GM18499 (cell line): ENCODE results near the gene GANC.

Experiments
- ATAC-seq: cut with Tn5 transposase; IDR thresholded peaks from one replicate; pipeline ENCODE4 v1.9.1; 2021; ENCODE audit warnings: moderate number of reproducible peaks; ENCODE audit not compliant: insufficient read depth, unreplicated experiment

Gene GANC

DNA sequence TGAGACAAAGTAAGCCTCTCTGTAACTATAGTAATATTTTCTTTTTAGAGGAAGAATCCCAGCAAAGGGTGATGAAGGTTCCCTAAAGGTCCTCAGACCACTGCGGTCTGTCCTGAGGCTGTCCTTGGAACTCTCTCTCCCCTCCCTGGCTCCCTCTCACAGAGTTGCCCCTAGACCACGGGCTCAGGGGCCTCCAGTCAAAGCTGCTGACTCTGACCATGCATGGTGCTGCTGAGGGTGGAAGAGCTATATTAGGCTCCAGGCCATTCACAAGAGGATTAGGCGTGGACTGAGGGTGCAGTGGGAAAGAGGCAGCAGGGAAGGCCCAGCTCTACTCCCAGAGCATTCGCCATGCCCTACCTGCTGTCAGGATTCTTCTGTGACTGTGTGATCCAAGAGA lies 100.9 kb downstream of the GANC start:
- no peak for ATAC-seq

DNA sequence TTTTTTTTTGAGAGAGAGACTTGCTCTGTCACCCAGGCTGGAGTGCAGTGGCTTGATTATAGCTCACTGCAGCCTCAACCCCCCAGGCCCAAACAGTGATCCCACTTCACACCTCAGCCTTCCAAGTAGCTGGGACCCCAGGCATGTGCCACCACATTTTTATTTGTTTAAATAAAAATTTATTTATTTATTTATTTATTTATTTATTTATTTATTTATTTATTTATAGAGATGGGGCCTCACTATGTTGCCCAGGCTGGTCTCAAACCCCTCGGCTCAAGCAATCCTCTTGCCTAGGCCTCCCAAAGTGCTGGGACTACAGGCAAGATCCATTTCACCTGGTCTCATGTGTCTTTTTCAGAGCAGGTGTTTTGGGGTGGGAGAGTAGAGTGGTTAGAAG lies 101.8 kb downstream of the GANC start:
- no peak for ATAC-seq

DNA sequence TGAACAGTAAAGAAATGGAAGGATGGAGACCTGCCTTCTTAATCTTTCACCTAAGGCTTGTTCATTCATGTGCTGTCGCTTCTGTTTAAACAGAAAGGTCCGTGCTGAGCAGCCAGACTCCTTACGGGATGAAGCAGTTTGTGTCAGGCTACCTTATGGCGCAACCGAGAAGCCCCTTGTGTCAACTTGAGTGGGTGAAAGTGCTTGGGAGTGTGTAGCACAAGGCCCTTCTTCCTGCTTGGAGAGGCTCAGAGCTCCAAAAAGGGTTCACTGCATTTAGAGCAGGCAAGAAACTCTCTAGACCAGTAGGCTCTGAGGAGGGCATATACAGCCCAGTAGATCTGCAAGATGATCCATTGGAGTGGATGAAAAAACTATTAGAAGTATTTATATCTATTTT lies 102.3 kb downstream of the GANC start:
- no peak for ATAC-seq

DNA sequence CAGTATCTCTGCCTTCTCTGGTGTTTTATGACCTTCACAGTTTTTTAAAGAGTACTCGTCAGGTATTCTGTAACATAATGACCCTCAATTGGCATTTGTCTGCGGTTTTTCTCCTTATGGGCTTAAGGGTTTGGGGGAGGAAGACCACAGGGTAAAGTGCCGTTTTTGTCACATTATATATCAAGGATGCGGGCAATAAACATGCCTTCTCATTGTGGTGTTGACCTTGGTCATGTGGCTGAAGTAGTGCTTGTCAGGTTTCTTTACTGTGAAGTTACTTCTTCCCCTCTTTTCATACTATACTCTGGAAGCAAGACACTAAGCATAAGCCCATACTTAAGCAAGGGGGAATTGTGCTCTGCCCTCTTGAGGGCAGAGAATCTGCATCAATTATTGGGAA lies 102.9 kb downstream of the GANC start:
- ATAC-seq = no peak

DNA sequence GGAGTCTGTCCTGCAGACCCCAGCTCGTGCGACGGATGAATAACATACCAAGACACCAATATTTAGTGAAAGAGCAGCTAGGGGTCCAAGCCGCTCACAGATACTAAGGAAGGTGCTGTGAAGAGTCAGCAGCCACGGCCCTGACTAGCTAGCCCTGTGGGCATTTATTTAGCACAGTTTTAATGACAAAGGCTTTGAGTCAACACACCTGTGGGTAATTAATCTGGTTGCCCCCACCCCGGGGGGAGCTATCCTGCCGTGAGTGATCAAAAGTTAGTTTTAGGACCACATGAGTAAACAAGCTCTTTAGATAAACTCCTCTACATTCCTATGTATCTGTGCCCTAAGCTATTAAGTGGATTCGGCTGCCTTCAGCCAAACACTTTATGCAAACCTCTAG lies 105.0 kb downstream of the GANC start:
- ATAC-seq = no peak

DNA sequence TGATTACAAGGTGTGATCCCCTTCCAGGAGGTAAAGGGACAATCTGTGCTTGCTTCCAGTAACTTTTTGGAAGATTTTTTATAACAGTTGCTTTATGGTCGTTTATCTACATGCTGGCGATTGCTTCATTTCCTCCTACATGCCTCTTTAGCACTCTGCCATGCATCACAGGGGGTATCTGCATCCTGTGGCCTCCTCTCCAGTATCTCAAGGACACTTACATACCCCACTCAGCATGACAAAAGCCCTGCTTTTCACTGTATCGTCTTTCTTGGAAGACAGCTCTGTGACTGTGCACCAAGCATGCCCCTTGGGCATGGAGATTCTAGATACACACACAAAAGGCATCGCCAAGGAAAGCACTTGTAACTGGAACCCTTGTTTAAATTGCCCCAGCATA lies 111.6 kb downstream of the GANC start:
- ATAC-seq = no peak

DNA sequence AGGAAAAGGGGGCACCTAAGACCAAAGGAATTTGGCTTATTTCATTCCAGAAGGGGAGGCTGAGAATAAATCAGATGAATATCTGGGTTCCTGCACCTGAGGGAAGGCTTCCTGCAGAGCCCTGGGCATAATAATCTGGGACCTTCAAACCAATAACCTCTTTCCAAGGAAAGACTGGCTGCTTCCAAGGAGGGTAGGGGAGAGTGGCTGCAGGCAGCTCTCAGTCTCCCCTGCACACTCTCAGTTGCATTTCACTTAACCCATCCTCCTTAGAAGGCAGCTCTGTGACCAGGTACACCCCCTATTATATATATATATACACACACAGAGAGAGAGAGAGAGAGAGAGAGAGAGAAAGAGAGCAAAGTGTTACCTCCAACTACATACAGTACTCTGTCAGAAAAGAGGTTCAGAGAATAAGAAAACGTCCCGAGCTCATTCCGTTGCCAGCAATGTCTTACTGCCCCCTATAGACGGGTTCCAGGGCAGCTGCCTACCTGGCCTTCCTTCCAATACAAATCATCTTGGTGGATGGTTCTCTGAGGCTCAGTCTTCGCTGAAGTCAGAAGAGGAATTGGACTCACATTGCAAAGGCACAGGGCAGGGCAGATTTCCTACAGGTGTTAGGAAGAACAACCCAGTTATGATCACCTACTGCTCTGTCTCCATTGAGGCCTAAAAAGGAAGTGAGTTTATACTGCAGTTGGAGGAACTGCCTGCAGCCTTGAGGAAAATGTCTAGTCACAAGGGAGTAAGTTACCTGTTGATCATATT lies 112.4 kb downstream of the GANC start:
- ATAC-seq = no peak

DNA sequence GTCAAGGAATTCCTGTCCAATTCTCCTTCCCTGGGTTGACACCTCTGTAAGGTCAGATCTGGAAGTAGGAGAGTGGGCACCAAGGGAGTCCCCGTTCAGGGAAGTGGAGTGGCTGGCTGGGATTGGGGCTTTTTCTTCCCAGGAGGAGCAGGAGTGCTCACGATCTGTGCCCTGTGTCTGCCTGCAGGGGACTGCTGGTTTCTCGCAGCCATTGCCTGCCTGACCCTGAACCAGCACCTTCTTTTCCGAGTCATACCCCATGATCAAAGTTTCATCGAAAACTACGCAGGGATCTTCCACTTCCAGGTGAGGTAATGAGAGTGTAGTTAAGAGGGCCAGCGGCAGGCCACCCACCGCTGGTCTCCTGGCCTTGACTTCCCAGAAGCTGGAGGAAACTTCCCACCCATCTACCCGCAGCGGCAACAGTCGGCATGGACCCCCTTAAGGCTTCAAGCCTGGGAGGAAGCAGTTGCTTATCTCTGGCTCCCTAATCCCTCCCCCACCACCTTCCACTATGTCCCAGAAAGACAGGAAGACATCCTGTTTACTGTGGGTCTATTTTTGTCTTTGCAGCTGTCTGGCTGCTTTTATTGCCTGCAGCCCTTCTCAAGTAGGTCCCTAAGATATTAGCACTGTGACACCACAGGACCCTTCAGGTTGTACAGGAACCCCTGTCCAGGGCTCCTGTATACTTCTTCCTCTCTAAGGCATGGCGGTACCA lies 113.1 kb downstream of the GANC start:
- no peak for ATAC-seq

DNA sequence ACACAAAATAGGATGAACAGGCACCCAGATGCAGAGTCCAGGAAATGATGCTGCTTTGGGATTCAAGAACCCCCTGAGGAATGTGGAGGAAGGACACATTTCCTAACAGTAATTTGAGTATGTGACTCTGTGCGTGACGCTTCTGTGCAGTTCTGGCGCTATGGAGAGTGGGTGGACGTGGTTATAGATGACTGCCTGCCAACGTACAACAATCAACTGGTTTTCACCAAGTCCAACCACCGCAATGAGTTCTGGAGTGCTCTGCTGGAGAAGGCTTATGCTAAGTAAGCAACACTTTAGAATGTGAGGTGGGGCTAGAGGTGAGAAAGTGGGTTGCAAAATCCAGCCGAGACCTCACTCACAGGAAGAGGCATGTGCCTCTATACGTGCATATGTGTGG lies 114.6 kb downstream of the GANC start:
- ATAC-seq = no peak

DNA sequence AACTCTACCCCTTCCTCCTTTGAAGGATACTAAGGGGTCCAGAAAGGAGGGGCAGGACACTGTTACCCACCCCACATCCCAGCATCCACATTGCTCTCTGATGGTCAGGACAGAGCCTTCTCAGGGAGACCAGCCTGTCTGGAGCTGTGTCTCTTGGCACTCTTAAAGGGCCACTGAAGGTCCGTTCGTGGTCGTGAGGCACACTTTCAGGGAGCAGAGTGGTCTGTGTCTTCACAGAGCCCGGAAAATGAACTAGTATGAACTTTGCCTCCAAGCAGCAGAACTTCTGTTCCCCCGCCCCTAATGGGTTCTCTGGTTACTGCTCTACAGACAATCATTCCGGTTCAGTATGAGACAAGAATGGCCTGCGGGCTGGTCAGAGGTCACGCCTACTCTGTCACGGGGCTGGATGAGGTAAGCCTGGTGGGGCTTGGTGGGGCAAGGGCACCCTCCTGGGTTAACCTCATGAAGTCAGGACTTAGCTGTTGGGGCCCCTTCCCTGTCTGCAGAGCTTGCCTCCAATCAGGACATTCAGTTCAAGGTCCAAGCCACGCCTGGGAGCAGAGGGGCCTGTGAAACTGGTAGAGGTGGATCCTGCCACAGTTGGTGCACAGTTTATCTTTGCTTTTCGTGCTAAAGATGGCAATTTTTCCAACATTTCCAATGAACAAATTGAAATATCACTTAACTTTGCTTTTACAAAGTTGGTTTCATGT lies 119.5 kb downstream of the GANC start:
- ATAC-seq = no peak

DNA sequence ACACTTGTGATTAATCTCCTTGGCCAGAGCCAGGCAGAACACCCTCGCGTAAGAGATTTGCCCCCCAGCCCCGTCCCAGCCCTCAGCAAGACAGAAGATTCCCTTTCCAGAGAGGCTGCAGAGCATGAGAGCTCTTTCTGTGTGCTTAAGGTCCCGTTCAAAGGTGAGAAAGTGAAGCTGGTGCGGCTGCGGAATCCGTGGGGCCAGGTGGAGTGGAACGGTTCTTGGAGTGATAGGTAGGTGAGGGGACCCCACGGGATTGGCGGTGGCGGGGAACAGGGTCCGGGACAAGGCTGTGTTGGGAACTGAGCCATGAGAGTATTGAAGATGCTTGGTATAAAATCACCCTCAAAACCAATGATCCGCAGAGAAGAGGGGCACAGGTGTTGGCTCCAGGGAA lies 121.1 kb downstream of the GANC start:
- ATAC-seq = no peak

DNA sequence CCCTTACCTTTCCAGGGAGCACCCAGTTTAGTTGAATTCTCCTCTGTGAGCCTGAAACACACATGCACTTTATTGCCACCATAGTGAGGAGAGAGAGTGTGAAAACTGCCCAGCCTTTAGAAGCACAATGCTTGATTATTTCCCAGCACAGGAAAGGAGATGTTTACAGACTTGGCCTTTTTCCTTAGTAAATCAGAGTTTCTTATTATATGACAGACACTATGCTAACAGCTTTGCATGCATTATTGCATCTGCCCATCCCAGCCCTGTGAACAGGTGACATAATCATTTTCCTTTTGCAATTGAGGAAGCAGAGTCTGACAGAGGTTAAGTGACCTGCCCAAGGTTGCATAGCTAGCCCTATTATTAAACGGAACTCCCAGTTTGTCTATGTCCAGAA lies 122.8 kb downstream of the GANC start:
- no peak for ATAC-seq

DNA sequence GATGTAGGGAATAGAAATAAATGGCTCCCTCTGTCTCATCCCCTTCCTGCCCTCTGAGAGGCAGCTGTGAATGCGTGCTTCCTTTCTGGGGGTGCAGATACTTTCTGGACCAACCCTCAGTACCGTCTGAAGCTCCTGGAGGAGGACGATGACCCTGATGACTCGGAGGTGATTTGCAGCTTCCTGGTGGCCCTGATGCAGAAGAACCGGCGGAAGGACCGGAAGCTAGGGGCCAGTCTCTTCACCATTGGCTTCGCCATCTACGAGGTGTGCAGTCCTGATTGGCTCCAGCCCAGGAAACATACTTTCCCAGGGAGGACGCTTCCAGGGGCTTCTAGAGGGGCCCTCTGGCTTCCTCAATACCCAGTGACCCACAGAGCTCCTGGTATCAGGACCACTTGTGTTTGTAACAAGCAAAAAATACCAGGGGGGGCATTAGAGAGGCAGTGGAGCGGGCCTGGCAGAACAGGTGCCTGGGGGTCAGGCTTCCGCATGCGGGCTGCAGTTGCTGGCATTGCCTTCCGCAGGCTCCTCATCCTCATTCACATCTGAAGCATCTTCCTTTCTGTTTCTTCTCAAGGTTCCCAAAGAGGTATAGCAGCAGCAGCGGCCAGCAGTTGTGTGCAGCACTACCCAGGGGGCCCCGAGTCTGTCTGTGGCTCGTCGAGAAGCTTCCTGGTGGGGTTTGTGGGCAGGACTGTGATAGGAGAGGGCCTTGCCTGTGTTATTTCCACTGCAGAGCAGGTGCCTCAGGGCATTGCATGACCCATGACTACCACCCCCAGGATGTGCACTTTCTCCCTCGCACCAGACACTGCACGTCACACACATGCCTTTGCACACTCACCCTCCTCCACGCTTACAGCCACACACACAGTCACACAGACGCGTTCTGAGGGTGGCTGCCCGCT lies 128.8 kb downstream of the GANC start:
- ATAC-seq = no peak

DNA sequence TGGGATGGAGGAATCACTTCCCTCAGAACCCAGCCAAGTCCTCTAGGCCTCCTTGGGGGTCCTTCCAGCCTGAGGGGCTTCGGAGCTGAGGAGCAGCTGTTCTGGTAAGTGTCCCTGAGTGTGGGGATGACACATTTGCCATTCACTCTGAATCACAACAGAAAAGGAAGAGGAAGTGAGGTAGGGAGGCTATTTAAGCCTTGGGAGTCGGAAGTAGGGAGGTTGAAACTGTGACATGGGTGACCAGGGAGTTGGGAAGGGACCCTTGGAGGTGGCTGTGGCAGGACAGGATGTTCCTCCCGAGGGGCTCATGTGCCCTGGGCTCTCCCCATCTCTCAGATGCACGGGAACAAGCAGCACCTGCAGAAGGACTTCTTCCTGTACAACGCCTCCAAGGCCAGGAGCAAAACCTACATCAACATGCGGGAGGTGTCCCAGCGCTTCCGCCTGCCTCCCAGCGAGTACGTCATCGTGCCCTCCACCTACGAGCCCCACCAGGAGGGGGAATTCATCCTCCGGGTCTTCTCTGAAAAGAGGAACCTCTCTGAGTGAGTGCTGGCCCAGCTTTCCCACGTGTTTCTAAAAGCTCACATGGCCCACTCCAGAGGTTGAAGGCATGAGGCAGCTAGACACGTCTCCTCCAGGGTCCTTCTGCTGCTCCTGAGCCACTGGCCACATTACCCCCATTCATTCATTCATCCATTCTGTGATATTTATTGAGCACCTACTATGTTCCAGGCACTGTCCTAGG lies 129.6 kb downstream of the GANC start:
- ATAC-seq = no peak

DNA sequence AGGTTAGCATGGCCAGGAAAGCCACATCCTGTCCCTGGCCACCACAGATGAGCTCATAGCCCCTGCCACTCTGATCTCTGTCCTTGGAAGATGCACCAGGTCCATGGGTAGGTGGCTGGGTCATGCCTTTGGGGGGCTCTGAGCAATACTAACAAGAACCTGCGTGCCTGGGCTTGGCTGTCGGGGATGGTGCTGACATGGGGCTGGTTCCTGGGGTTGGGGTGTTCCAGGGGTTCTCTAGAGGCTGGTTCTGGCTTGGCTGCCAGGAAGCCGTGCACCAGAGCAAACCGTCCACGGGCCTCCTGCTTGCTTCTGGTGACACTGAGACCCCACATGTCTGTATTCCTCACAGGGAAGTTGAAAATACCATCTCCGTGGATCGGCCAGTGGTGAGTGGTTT lies 130.4 kb downstream of the GANC start:
- no peak for ATAC-seq

DNA sequence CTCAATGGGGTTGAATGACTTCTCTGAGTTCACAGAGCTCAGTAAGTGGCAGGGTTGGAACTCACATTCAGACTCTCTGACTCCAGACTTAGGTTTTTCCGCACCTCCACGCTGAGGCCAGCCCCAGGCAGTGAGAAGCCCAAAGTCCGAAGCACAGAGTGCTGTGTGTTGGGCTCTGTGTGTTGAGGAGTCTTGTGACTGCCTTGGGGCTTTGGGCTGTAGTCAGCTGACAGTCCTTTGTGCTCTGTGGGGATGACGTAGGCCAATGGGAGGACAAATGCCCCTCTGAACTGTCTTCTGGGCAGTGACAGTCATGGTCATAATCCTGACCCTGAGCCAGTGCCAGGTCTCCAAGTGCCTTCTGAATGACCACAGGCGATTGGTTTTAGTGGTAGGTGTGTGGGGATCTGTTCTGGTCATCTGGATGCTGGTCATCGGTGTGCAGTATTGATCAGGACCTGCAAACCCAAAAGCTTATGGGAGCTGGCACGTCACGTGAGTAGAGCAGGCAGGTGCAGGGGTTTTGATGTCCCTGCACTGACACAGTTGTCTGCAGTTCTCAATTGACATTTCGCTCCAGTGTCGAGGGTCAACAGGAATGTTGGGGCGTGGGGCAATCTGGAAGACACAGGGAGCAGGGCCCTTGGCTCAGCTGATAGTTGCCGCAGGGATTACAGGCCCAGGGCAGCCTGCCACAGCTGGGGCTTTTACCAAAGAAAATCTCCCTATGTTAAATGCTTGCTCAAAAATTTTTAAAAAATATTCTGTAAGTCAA lies 131.6 kb downstream of the GANC start:
- no peak for ATAC-seq

DNA sequence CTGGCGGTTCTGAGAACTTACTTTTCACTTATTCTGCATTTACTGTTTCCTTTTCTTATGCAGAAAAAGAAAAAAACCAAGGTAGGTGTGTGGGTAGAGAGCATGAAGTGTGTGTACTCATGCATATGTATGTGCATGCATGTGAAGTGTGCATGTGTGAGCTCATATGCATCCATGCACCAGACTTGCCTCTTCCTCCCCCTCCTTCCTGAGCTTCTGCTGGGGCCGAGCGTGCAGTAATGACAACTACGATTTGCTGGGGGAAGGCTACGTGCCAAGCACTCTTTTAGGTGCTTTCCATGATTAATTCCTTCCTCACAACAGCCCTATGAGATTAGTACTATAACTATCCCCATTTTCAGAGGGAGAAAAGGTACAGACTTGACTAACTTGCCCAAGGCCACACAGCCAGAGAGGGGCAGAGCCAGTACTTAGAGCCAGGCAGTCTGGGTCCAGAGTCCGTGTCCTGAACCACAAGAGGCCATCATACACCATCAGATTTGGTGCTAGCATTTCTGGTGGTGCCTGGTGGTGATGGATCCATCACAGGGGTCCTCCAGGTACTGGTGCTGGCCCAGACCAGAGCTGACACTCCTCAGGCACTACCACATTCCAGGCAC lies 133.0 kb downstream of the GANC start:
- no peak for ATAC-seq
